ENCODE measurements around the gene SLC1A5.
"Not testable (repeated sequence)": the region's sequence is repeated elsewhere in the genome, so short reads cannot be mapped to it uniquely, and the experiment has no call there.

Gene SLC1A5

GRCh38 chr19:46788262-46788967, at the start of gene SLC1A5:
TSS of gene SLC1A5 (minus strand) at chr19:46788594. CDS start at chr19:46787965, 629 bp downstream.
- DNase-seq, result peak; percentile 98

GRCh38 chr19:46838160-46838559, 49.8 kb upstream of the SLC1A5 start:
- DNase-seq, result no peak

GRCh38 chr19:46834984-46835383, 46.6 kb upstream of the SLC1A5 start:
- DNase-seq, result no peak

- no peak for DNase-seq
Measured at GRCh38 chr19:46834121-46834520, 45.7 kb upstream of the SLC1A5 start.

GRCh38 chr19:46830864-46831263, 42.5 kb upstream of the SLC1A5 start:
- no peak for DNase-seq

- DNase-seq, result no peak
Measured at GRCh38 chr19:46828484-46828883, 40.1 kb upstream of the SLC1A5 start.

GRCh38 chr19:46825731-46826055, 37.3 kb upstream of the SLC1A5 start:
- no peak for DNase-seq

- no peak for DNase-seq
Measured at GRCh38 chr19:46824890-46825730, 36.7 kb upstream of the SLC1A5 start.

- DNase-seq, result no peak
Measured at GRCh38 chr19:46823049-46823448, 34.7 kb upstream of the SLC1A5 start.

GRCh38 chr19:46822410-46822787, 34.0 kb upstream of the SLC1A5 start:
- DNase-seq, result not testable (repeated sequence)

GRCh38 chr19:46821512-46822409, 33.4 kb upstream of the SLC1A5 start:
- no peak for DNase-seq

GRCh38 chr19:46818812-46819211, 30.4 kb upstream of the SLC1A5 start:
- no peak for DNase-seq

GRCh38 chr19:46815833-46816627, 27.6 kb upstream of the SLC1A5 start:
- DNase-seq, result no peak

GRCh38 chr19:46813839-46814358, 25.5 kb upstream of the SLC1A5 start:
- no peak for DNase-seq

GRCh38 chr19:46812977-46813838, 24.8 kb upstream of the SLC1A5 start:
- DNase-seq, result no peak

GRCh38 chr19:46809534-46810272, 21.3 kb upstream of the SLC1A5 start:
- DNase-seq, result no peak

- DNase-seq, result no peak
Measured at GRCh38 chr19:46806656-46807055, 18.3 kb upstream of the SLC1A5 start.

- not testable (repeated sequence) for DNase-seq
Measured at GRCh38 chr19:46804432-46804831, 16.0 kb upstream of the SLC1A5 start.

- DNase-seq, result no peak
Measured at GRCh38 chr19:46803555-46803954, 15.2 kb upstream of the SLC1A5 start.

GRCh38 chr19:46802152-46802551, 13.8 kb upstream of the SLC1A5 start:
- no peak for DNase-seq

Measured in NK-92 treated with Interleukin-12 subunit alpha and Interleukin-12 subunit beta, amount 100 ng/mL, for 24 hours (cell line).